ENCODE measurements around the gene HMCN1.
A peak's percentile ranks its signal among the peaks of the same experiment; 100 is the strongest.

Gene HMCN1

GRCh38 chr1:185912504-185912903 is 178.3 kb downstream of the HMCN1 start:
- DNase-seq (ENCODE audit: low read depth), result no peak

GRCh38 chr1:185914089-185914488 is 179.9 kb downstream of the HMCN1 start:
- no peak for DNase-seq (ENCODE audit: low read depth)

- no peak for DNase-seq (ENCODE audit: low read depth)
Measured at GRCh38 chr1:185916861-185917260, 182.7 kb downstream of the HMCN1 start.

- DNase-seq (ENCODE audit: low read depth), result no peak
Measured at GRCh38 chr1:185917646-185918045, 183.5 kb downstream of the HMCN1 start.

DNA sequence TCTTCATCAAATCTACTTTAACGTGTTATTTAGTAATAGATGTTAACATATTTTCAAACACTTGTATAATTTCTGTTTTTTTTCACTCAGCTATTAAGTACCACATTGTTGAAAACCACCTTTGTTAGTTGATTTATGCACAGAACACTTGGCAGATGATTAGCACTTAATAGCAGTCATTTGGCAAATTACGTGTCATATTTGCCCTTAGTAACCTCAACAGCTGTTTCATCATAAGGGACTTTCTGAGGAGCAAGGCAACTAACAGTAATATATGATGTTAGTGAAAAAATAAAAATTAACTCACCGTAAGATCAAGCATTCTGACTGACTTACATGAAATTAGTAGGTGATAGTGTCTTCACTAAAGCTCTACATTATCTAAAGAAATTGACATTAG is 186.4 kb downstream of the HMCN1 start:
- no peak for DNase-seq (ENCODE audit: low read depth)

DNA sequence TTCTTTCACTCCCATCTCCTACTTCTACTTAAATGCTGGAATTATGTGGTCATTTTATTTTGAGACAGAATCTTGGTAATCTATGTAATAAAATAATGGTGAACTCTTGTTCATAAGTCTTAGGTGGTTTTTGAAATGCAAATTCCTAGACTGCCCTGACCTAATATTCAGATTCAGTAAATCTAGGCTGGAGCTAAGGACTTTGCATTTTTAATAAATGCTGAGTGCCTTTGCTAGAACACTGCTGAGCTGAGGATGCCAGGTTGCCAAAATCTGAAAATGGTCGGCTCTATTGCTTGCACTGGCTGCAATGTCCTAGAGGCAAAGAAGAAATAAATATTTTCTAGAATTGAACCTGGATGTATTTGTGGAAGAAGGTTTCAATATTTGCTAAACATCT is 187.4 kb downstream of the HMCN1 start:
- no peak for DNase-seq (ENCODE audit: low read depth)

GRCh38 chr1:185926588-185926987 is 192.4 kb downstream of the HMCN1 start:
- no peak for DNase-seq (ENCODE audit: low read depth)

DNA sequence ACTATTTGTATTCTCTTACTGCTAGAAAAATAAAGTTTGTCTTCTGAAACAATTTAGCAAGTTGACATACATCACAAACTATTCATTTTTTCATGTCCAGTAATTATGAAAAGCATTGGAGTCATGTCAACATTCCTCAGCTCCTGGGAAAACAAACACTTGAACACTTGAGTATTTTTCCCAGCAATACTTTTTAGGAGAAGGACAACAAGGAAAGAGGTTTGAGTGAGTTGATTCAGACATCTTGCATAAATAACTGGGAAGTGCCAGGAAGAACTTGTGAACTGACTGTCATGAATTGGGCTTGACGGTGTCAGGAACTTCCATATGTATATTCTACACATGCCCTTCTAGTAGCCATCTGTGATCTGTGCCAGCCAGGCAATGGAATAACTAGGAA is 195.6 kb downstream of the HMCN1 start:
- no peak for DNase-seq (ENCODE audit: low read depth)

DNA sequence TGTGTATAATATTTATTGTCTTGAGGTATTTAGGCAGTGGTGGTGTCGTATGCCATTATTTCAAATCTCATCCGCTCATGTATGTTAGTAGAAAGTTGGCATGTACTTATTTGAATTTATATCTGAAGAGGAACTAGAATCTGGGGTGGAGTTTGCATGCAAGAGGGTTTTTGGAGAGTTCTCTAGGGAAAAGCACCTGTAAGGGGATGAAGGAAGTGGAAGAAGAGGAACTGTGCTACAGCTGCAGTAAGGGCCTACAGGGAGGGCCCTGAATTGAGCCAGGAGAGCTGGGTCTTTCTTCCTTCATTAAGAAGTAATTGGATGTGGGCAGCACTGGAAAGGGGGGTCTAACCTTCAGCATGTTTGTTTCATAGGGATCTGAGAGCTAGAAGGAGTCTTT is 197.2 kb downstream of the HMCN1 start:
- DNase-seq (ENCODE audit: low read depth), result no peak

GRCh38 chr1:185933580-185933979 is 199.4 kb downstream of the HMCN1 start:
- no peak for DNase-seq (ENCODE audit: low read depth)

- no peak for DNase-seq (ENCODE audit: low read depth)
Measured at GRCh38 chr1:185934476-185935189, 200.4 kb downstream of the HMCN1 start.

GRCh38 chr1:185935360-185935759 is 201.2 kb downstream of the HMCN1 start:
- no peak for DNase-seq (ENCODE audit: low read depth)

GRCh38 chr1:185936641-185937040 is 202.4 kb downstream of the HMCN1 start:
- DNase-seq (ENCODE audit: low read depth), result no peak

DNA sequence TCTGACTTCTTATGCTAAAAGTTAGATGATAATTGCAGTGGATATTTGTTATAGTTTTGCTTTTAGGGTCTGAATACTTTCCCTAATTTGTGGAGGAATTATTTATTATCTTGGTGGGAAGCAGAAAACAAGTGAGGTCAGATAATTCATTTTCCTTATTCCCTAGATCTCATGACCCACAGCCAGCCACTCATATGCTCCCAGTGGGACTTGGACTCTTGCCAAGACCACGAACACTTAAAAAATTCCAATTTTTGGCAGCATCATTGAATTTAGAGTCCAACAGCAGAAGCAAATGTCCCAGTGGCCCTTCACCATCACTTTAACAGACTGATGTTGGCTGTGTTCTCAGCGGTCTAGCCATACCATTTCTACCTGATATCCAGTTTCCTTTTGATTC is 204.2 kb downstream of the HMCN1 start:
- DNase-seq (ENCODE audit: low read depth), result peak; percentile 53

GRCh38 chr1:185939142-185939541 is 205.0 kb downstream of the HMCN1 start:
- no peak for DNase-seq (ENCODE audit: low read depth)

DNA sequence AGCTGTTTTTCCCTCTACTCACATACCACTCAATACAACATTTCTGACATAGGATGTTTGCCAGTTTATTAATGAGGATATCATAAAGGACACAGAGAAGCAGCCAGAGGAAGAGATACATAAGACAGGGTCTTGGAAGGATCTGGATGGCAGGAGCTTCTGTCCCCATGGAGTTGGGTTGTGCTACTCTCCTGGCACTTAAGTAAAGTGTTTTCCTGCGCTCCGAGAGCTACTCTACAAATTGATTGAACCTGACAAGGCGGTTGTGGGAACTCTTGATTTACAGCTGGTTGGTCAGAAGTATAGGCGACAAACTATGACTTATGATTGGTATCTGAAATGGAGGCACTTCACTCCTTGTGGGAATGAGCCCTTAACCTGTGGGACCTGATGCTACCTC is 208.8 kb downstream of the HMCN1 start:
- DNase-seq (ENCODE audit: low read depth), result no peak

- no peak for DNase-seq (ENCODE audit: low read depth)
Measured at GRCh38 chr1:185956881-185957280, 222.7 kb downstream of the HMCN1 start.

DNA sequence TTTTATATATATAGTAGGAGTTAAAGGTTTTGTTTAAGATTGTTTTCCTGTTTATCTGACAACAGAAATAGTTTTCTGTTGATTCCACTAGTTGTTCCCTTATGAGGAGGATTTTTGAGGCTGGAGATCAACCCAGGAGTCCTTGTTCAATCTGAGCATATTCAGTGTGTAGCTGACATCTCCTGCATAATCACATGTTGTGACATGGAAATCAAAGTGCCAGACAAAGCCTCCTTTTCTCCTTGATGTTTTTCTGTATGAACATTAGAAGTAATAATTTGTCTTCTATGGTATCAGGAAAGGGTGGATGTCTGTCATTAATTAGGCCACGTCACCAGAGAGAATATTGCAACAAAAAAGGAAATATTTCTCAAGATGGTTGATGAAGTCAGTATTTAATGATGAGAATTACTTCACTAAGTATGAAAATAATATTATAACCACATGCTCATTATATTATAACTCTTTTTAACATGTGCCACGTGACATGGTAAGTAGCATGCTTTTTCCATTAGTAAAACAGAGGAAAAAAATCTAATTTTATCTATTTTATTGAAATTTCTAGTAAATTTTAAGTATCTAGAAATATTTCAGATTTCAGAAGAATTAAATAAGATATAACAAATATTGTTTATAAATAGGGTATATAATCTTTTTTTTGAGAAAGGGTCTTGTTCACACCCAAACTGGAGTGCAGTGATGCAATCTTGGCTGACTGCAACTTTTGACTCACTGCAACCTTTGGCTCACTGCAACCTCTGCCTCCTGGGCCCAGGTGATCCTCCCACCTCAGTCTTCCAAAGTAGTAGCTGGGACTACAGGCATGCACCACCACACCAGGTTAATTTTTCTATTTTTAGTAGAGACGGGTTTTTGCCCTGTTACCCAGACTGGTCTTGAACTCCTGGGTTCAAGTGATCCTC is 223.5 kb downstream of the HMCN1 start:
- DNase-seq (ENCODE audit: low read depth), result no peak

DNA sequence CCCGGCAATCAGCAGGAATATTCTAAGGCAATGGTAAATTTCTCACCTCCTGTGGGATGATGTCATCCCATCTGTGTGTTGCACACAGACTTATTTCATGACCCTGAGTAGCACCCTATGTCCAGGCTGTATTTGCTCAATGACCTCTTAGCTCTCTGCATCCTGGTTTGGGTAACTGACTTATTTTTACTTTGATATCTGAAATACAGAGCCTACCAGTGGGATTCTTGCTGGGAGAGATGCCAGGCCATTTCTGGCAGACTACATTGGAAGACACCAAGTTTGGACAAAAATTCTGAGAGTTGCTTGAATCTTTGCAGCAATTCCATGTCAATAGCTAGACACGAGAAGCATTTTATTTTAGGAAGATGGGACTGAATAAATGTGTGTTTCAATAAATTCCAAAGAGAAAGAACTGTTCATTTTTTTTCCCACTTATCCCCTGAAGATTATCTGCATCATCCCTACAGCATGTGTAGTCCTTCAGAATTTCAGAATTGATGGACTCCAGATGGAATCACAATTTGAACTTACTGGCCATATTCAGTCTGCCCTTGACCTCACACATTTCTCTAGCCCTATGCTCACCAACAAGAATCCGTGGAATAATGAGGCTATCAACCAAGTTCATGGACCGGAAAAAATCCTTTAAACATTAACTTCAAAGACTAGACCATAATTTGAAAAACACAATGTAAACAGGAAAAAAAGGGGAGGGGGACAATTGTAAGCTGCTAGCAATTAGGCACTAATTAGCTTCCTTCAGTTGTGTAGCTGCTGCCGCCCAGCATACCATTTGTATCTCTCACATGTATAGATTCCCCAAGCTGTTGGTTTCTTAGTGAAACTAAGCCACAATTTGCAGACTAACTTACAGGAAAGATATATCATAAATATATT is 226.5 kb downstream of the HMCN1 start:
- DNase-seq (ENCODE audit: low read depth), result no peak

- no peak for DNase-seq (ENCODE audit: low read depth)
Measured at GRCh38 chr1:185961664-185962063, 227.5 kb downstream of the HMCN1 start.

GRCh38 chr1:185964946-185965345 is 230.8 kb downstream of the HMCN1 start:
- DNase-seq (ENCODE audit: low read depth), result no peak

GRCh38 chr1:185965870-185966269 is 231.7 kb downstream of the HMCN1 start:
- DNase-seq (ENCODE audit: low read depth), result no peak
